Measurements from ENCODE around the gene PGPEP1. TPM values are rescaled to one million over a fixed set of nuclear protein-coding genes. Genes with fewer than 3 reads are reported as not detected.
A peak's percentile ranks its signal among the peaks of the same experiment; 100 is the strongest.
"Not testable (repeated sequence)": the region's sequence is repeated elsewhere in the genome, so short reads cannot be mapped to it uniquely, and the experiment has no call there.

PGPEP1 gene
- total RNA-seq, 1 experiment from 2014 or later: 25.6 TPM

GRCh38 chr19:18322318-18322758, 18.1 kb upstream of the PGPEP1 start:
- H3K27ac Mint-ChIP-seq (ENCODE audit: unreplicated experiment): peak overlapping the region; percentile 97
- BruUV-seq (replicated peaks): TSS peak; percentile 57
- H3K4me3 Mint-ChIP-seq (ENCODE audit: unreplicated experiment): peak overlapping the region; percentile 92
- POLR2A ChIA-PET: interaction anchor here (0.5 to 2.6 kb wide), 12 partner anchors 29 to 288 kb away, joined by 3 to 123 read pairs (median 4); partner anchors contain the start of genes GDF15, JUND and SSBP4
- Histone ChIP-seq H3K27me3 (replicated peaks; ENCODE audit: control insufficient read depth, insufficient read depth, low read length) (no peaks in the 10 kb centered on the region), H3K4me3 (ENCODE audit: low read depth, low read length) (peak overlapping the region; percentile 96), H3K4me1 (peaks cover 34% of the 10 kb centered on the region), H3K36me3 (ENCODE audit: control insufficient read depth, insufficient read depth, low read length) (no peaks in the 10 kb centered on the region), H3K9me3 (no peaks in the 10 kb centered on the region)
- CTCF ChIA-PET: interaction anchor here (0.6 to 2.5 kb wide), 10 partner anchors 15 to 115 kb away, joined by 3 to 105 read pairs (median 4); partner anchors contain the start of genes JUND and SSBP4
- intact Hi-C loops (cut with micrococcal nuclease; ENCODE audit: unreplicated experiment): loop anchor here (2.0 kb wide), 1 partner anchor 30 kb away; no protein-coding TSS in a partner anchor
- H3K4me1 Mint-ChIP-seq (ENCODE audit: low read depth, unreplicated experiment): peaks cover 30% of the 10 kb centered on the region
- no peaks in the 10 kb centered on the region for H3K27me3 Mint-ChIP-seq (ENCODE audit: insufficient read depth, unreplicated experiment)
- TF ChIP-seq CTCF (IDR thresholded peaks at IDR 0.05; ENCODE audit: insufficient read depth in 1 of 2, low read depth in 1 of 2, low read length in 1 of 2, severe bottlenecking in 1 of 2, unreplicated experiment in 1 of 2): peak; percentile 25 to 43
- peak; percentile 71 for DNase-seq
- peaks cover 18% of the 10 kb centered on the region for H3K36me3 Mint-ChIP-seq (ENCODE audit: insufficient read depth, unreplicated experiment)
- H3K9me3 Mint-ChIP-seq (ENCODE audit: unreplicated experiment): no peaks in the 10 kb centered on the region

DNA sequence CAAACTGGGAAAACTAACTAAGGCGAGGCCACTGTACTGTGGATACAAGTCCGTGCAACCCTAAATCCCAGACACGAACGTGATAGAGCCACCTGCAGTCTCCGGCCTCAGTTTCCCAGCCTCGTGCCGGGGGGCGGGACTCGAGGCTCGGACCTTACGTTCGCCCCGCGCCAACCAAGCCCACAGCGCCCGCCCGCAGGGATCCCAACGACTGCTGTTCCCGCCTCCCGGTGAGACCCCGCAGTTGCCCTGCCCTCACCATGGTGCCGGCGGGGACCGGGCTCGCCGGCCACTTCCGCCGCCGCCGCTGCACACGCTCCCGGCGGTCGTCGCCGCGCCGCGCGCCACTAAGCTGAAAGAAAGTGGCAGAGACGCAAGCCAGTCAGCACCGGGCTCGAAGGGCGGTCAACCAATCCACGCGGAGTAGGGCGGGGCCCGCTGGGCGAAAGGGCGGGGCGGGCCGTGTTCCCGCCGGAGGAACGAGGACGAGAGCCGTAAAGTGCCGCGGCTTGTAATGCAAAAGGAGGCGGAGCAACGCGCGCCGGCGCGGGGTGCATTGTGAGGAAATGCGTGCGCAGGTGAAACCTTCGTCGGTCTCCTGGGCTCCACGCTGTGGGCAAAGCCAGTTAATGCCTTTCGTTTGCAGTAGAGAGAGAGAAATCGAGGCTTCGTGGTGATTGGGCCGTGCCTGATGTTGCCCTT, 17.5 kb upstream of the PGPEP1 start, which contains the start of gene LSM4:
LSM4 (minus strand) TSS at position 318 of the 702 bp plus-strand sequence; CDS start at position 262, 56 bp downstream.
- intact Hi-C loops (cut with micrococcal nuclease; ENCODE audit: unreplicated experiment): loop anchor here (1.0 to 2.0 kb wide), 2 partner anchors 30 to 44 kb away; no protein-coding TSS in a partner anchor
- no TSS peak for BruUV-seq (replicated peaks)
- Histone ChIP-seq H3K36me3 (ENCODE audit: control insufficient read depth, insufficient read depth, low read length) (no peaks in the 10 kb centered on the region), H3K4me1 (peaks cover 32% of the 10 kb centered on the region), H3K4me3 (ENCODE audit: low read depth, low read length) (peak within 1 kb of the TSS; percentile 96), H3K27me3 (replicated peaks; ENCODE audit: control insufficient read depth, insufficient read depth, low read length) (no peaks in the 10 kb centered on the region), H3K9me3 (no peaks in the 10 kb centered on the region)
- TF ChIP-seq CTCF (IDR thresholded peaks at IDR 0.05; ENCODE audit: insufficient read depth in 1 of 2, low read depth in 1 of 2, low read length in 1 of 2, severe bottlenecking in 1 of 2, unreplicated experiment in 1 of 2): peak in 1 of 2 experiments; percentile 38
- POLR2A ChIA-PET: interaction anchor here (0.6 to 2.6 kb wide), 11 partner anchors 18 to 289 kb away, joined by 3 to 123 read pairs (median 4); partner anchors contain the start of genes GDF15, JUND and SSBP4
- peak within 1 kb of the TSS; percentile 92 for H3K4me3 Mint-ChIP-seq (ENCODE audit: unreplicated experiment)
- H3K27ac Mint-ChIP-seq (ENCODE audit: unreplicated experiment): peak within 1 kb of the TSS; percentile 97
- CTCF ChIA-PET: interaction anchor here (0.6 to 2.5 kb wide), 9 partner anchors 15 to 114 kb away, joined by 3 to 105 read pairs (median 5); partner anchors contain the start of genes JUND and SSBP4
- peaks cover 18% of the 10 kb centered on the region for H3K36me3 Mint-ChIP-seq (ENCODE audit: insufficient read depth, unreplicated experiment)
- peaks cover 30% of the 10 kb centered on the region for H3K4me1 Mint-ChIP-seq (ENCODE audit: low read depth, unreplicated experiment)
- no peaks in the 10 kb centered on the region for H3K27me3 Mint-ChIP-seq (ENCODE audit: insufficient read depth, unreplicated experiment)
- no peaks in the 10 kb centered on the region for H3K9me3 Mint-ChIP-seq (ENCODE audit: unreplicated experiment)
- DNase-seq: peak; percentile 97 to 98

- H3K4me3 ChIP-seq (ENCODE audit: low read depth, low read length); H3K27me3 Mint-ChIP-seq (ENCODE audit: insufficient read depth, unreplicated experiment); H3K9me3 Mint-ChIP-seq (ENCODE audit: unreplicated experiment); intact Hi-C loops (cut with micrococcal nuclease; ENCODE audit: unreplicated experiment); DNase-seq; H3K4me3 Mint-ChIP-seq (ENCODE audit: unreplicated experiment); H3K27me3 ChIP-seq (replicated peaks; ENCODE audit: control insufficient read depth, insufficient read depth, low read length); H3K9me3 ChIP-seq; BruUV-seq (replicated peaks); H3K36me3 ChIP-seq (ENCODE audit: control insufficient read depth, insufficient read depth, low read length): not testable (repeated sequence)
- H3K4me1 ChIP-seq: peaks cover 26% of the 10 kb centered on the region
- CTCF ChIA-PET: interaction anchor here (1.3 kb wide), 1 partner anchor 45 kb away, joined by 7 read pairs; no protein-coding TSS in a partner anchor
- peaks cover 37% of the 10 kb centered on the region for H3K4me1 Mint-ChIP-seq (ENCODE audit: low read depth, unreplicated experiment)
- H3K36me3 Mint-ChIP-seq (ENCODE audit: insufficient read depth, unreplicated experiment): peaks cover 23% of the 10 kb centered on the region
- H3K27ac Mint-ChIP-seq (ENCODE audit: unreplicated experiment): peak overlapping the region; percentile 97
- POLR2A ChIA-PET: interaction anchor here (0.8 kb wide), 1 partner anchor 43 kb away, joined by 3 read pairs; the partner anchor contains the start of gene JUND
Measured at GRCh38 chr19:18324373-18324731, 16.0 kb upstream of the PGPEP1 start.

Data from Caco-2 (cell line).